NCI-H2196 (cell line): Measurements from ENCODE around the gene LRRC61.
"Not testable (repeated sequence)": the region's sequence is repeated elsewhere in the genome, so short reads cannot be mapped to it uniquely, and the experiment has no call there.

ENCODE experiments used
- DNase-seq: peaks from one replicate; lab custom pipeline; 2025; ENCODE audit not compliant: unreplicated experiment; lab: John Stamatoyannopoulos, UW

The LRRC61 gene

GRCh38 chr7:150322833-150323681 lies at the start of gene LRRC61, which contains the start of gene ACTR3C:
LRRC61 (plus strand) TSS chr7:150323355; CDS start chr7:150336862, 13,507 bp downstream.
ACTR3C (minus strand) TSS chr7:150323545; CDS start chr7:150295296, 28,249 bp downstream.
- peak; percentile 69 for DNase-seq

DNA sequence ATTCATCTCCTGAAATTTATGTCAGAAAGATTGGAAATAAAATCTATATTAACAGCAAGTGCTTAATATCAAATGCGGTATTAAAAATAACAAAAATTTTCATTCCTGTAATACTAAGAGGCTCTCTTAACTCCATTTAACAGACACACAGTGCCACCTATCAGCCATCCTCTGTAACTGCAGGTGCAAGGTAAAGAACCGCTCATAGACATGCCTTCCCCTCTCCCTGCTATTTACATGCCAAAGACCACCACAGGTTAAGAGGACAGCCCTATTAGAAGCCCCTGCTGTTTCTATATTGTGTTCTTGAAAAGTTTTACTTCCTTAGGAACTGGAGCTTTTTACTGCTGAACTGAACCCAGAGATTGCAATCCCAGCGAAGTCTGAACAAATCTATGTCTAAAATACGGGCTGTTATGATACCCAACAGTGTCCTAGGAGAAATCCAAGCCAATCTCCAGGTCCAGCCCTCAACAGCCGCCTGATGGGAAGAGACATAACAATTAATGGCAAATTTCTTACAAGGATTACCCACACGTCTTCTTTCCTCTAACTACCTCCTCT lies 46.9 kb upstream of the LRRC61 start:
- DNase-seq, result peak; percentile 30

DNA sequence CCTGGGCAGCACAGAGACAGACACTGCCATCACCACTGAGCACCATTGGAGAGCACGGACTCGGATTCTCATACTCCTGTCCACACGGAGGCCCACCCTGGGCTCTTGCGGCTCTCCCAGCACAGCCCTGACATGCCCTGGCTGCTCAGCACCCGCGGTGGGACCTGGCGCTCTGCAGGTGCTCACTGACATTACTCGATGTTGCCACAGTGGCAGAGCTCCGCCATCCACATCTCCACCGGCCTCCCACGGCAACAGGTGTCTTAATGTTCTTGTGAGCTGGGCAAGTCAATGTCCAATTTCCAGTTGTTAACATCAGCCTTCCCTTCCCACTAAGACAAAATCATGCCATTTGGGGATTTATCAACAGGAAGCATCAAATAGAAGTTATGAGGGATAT lies 44.8 kb upstream of the LRRC61 start:
- not testable (repeated sequence) for DNase-seq

GRCh38 chr7:150281681-150282403 lies 41.3 kb upstream of the LRRC61 start:
- DNase-seq, result not testable (repeated sequence)

DNA sequence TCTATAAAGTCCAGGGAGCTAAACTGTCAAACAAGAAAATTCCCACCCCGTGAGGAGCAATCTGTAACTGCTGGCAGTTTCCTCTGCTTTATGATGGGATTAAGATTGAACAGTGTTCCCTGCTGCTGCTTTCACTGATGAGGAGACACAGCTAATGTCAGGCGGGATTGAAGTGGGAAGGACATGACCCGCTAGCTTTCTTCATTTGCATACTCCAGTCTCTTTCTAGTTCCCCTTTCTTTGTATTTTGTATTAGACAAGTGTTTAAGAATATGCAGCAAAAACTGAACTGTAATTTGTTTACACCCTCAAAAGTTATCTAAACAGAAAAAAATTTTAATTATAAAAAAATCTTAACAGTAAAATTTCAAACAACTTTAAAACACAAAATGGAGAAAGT lies 40.0 kb upstream of the LRRC61 start:
- not testable (repeated sequence) for DNase-seq

DNA sequence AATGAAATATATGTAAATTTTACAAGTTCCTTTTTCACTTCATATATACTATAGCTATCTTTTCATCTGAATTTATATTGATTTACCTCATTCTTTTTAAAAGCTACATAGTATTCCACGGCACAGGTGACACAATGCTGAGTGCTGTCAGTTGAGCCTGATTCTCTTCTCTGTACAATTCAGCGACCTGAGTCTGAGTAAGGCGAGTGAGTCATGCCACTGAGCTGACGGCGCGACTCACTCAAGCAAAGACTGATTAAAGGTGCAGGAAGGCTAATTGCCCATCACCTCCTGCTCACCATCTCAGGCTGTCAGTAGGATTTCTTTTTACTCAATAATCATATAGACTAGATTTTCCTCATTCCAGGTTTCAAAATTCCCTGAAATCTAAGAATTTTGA lies 39.5 kb upstream of the LRRC61 start:
- DNase-seq, result not testable (repeated sequence)

DNA sequence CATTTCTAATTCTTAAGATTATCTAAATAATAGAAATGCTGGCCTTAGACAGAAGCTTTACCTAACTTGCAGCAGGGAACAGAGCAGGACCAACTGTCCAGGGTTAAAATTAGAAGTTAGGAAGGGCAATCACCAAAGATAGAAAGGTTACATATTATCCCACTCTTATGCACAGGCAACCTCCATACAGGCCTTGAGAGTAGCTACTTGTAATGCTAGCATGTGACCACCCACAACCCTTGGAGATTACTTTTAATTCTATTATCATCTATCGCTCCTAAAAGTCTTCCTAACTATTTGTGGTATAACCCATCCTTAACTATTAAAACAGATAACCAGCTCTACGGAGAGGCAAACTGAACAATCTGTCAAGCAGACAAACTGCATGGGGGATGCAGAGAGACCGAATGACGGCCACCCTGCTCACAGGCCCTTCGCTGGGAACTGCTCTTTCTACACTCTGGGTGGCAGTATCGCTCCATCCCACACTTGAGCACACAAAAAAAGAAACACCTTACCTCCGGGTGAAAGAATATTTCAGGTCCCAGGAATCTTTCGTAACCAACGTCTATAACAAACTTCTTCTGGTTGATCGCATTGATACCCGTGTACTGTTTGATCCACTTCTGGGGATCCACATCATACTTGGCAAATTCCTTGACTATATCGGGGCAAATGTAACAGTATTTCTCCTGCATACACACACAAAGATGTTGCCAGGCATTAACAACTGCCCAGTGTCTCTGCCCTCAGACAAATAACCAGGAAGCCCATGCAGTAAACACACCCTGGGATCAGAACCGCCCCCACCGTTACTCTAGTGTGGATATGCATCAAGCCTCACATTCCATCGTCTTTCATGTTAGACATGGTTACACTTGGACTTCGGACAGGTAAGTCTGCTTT lies 37.1 kb upstream of the LRRC61 start:
- peak; percentile 43 for DNase-seq

- DNase-seq, result not testable (repeated sequence)
Observed at GRCh38 chr7:150287815-150288214, 35.3 kb upstream of the LRRC61 start.

GRCh38 chr7:150288816-150289215 lies 34.3 kb upstream of the LRRC61 start:
- DNase-seq, result not testable (repeated sequence)

GRCh38 chr7:150290317-150290716 lies 32.8 kb upstream of the LRRC61 start:
- DNase-seq, result not testable (repeated sequence)

DNA sequence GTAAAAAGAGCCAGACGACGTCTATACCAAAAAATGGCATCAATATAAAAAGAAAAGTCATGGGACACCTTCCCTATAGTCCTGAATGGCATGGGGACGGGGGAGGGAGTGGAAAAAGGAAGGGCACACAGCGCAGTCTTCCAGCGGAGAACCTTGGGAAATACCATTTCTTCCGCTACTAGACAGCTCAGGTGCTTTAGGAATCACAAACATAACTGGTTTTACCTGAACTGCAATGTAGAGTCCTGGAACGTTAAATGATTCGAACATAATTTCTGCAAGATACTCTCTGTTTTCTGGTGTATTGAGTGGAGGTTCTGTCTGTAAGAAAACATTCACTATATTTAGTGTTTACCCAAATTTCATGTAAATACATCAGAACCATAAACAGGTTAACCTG lies 28.1 kb upstream of the LRRC61 start:
- DNase-seq, result not testable (repeated sequence)

DNA sequence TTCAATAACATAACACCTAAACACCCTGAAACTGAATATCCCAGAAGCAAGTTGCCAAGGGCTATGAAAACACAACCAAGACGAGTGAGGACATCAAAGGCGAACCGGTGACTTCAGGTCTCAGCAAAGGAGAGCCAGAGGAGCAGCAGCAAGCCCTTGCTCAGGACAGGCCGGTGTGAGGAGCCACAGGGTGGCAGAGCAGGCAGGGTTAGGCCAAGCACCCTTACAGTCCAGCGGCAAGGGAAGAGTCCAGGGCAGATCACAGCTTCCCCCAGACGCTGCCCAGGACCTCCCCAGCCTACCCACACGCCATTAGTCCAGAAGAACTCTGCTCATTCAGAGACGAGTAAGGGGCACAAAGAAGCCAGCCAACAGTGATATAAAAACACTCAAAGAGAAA lies 27.5 kb upstream of the LRRC61 start:
- not testable (repeated sequence) for DNase-seq

GRCh38 chr7:150296802-150297201 lies 26.4 kb upstream of the LRRC61 start:
- DNase-seq, result not testable (repeated sequence)

GRCh38 chr7:150297978-150298377 lies 25.2 kb upstream of the LRRC61 start:
- not testable (repeated sequence) for DNase-seq

GRCh38 chr7:150302908-150303310 lies 20.2 kb upstream of the LRRC61 start:
- not testable (repeated sequence) for DNase-seq

GRCh38 chr7:150304499-150305258 lies 18.5 kb upstream of the LRRC61 start:
- not testable (repeated sequence) for DNase-seq

DNA sequence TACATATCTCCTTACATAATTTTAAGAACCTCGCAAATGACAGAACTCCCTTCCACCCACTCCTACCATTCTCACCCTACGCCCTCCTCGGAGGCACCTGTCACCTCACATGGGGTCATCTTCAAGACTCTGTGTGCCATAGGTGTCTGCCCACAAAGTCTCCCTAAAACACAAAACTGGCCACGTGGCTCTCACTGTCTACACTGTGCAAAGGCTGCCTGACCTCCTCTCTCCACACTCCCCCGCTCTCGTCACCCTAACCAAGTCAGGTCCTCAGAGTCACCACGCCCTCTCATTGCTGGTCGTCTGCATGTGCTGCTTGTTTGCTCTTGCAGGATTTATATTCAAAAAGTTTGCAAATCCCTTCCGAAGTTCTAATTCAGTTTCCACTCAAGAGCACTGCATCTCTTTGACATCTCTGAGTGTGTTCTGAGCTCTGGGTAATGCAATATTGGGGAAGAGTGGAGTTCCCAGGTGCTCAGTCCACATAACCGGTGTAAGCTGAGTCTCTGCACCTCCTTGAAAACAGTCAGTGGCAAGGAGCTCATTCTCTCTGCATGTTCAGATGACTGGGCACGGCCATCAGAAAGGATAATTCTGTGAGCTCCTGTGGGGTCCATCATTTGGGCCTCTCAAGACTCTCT lies 17.8 kb upstream of the LRRC61 start:
- not testable (repeated sequence) for DNase-seq

DNA sequence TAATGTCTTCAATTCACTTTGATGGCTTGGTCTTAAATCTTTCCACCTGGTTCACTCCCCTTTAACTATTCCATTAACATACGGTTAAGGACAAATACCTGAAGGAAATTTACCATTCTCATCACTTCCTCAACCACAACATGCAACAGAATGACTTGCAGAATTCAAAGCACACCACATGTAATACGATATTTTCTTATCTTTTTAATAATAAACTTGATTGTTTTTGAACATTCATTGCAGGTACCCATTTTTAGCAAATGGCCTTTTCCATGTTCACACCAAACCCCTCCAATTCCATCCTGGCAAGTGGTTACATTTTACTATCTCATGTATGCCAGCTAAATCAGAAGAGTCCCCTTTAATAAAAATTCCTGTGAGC lies 17.3 kb upstream of the LRRC61 start:
- not testable (repeated sequence) for DNase-seq

DNA sequence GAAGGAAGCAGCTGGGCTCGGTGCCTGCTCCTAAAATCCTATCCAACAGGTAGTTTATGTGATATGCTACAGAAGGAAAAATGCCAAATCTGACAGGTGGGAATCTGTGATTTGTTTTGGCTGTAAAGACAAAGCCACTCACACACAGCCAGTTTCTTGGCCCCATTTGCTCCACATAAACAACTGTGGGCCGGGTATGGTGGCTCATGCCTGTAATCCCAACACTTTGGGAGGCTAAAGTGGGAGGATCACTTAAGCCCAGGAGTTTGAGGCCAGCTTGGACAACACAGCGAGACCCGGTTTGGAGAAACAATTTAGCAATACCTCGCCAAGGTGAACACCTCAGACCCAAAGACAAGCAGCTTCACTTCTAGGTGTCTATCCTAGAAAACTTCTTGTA lies 16.8 kb upstream of the LRRC61 start:
- not testable (repeated sequence) for DNase-seq
